ENCODE data around the gene ARHGAP4. TPM values are rescaled to one million over a fixed set of nuclear protein-coding genes. Genes with fewer than 3 reads are reported as not detected.

The ARHGAP4 gene
- total RNA-seq, 6 donors from 2014 or later = 33.4 to 353 (median 82.6) TPM

GRCh38 chrX:153908219-153908860 is 17.7 kb downstream of the ARHGAP4 start:
- peaks cover 0 to 30% (median 3%) of the 10 kb centered on the region in 4 donors for H3K36me3 ChIP-seq
- H3K27me3 ChIP-seq = no peaks in the 10 kb centered on the region
- 92 to 94% methylated on average over 7 to 23 of the region's 23 CpGs for WGBS, 2 donors
- DNase-seq (no peak), ATAC-seq (ENCODE audit: low FRiP score in 2 of 2) (no peak)
- peaks cover 0 to 20% (median 10%) of the 10 kb centered on the region in 4 donors for H3K4me1 ChIP-seq
- TF ChIP-seq POLR2AphosphoS5 (IDR thresholded peaks at IDR 0.05) (no peak), POLR2A (IDR thresholded peaks at IDR 0.05) (no peak), CTCF (IDR thresholded peaks at IDR 0.05) (no peak), EP300 (IDR thresholded peaks at IDR 0.05) (no peak)
- no peak overlapping the region for H3K4me3 ChIP-seq
- no peak overlapping the region for H3K27ac ChIP-seq
- no peaks in the 10 kb centered on the region for H3K9me3 ChIP-seq

GRCh38 chrX:153907456-153907855 is 18.6 kb downstream of the ARHGAP4 start:
- no peak overlapping the region for H3K4me3 ChIP-seq
- peaks cover 0 to 25% (median 12%) of the 10 kb centered on the region in 4 donors for H3K4me1 ChIP-seq
- 73 to 97% methylated on average over 3 to 7 of the region's 12 CpGs for WGBS, 2 donors
- no peaks in the 10 kb centered on the region for H3K9me3 ChIP-seq
- DNase-seq (peak in 1 of 2 donors; percentile 44), ATAC-seq (ENCODE audit: low FRiP score in 2 of 2) (no peak)
- no peak overlapping the region for H3K27ac ChIP-seq
- peaks cover 0 to 21% (median 3%) of the 10 kb centered on the region in 4 donors for H3K36me3 ChIP-seq
- TF ChIP-seq POLR2A (IDR thresholded peaks at IDR 0.05) (no peak), CTCF (IDR thresholded peaks at IDR 0.05) (no peak), POLR2AphosphoS5 (IDR thresholded peaks at IDR 0.05) (no peak), EP300 (IDR thresholded peaks at IDR 0.05) (no peak)
- H3K27me3 ChIP-seq = no peaks in the 10 kb centered on the region

- Histone ChIP-seq H3K4me3 (no peak overlapping the region), H3K27ac (no peak overlapping the region), H3K27me3 (no peaks in the 10 kb centered on the region), H3K9me3 (no peaks in the 10 kb centered on the region), H3K36me3 (peaks cover 0 to 17% (median 3%) of the 10 kb centered on the region in 4 donors), H3K4me1 (peaks cover 0 to 25% (median 12%) of the 10 kb centered on the region in 4 donors)
- DNase-seq (peak in 1 of 2 donors; percentile 54), ATAC-seq (ENCODE audit: low FRiP score in 2 of 2) (no peak)
- 72% methylated on average over 26 of the region's 27 CpGs; no CpG with 5 or more reads in 1 of the 2 donors for WGBS, 2 donors
- TF ChIP-seq CTCF (IDR thresholded peaks at IDR 0.05) (no peak), EP300 (IDR thresholded peaks at IDR 0.05) (no peak), POLR2A (IDR thresholded peaks at IDR 0.05) (no peak), POLR2AphosphoS5 (IDR thresholded peaks at IDR 0.05) (no peak)
These were observed 19.7 kb downstream of the ARHGAP4 start for GRCh38 chrX:153906126-153906917.

GRCh38 chrX:153905481-153906095 is 20.5 kb downstream of the ARHGAP4 start:
- Histone ChIP-seq H3K36me3 (peaks cover 0 to 16% (median 3%) of the 10 kb centered on the region in 4 donors), H3K4me1 (peaks cover 3 to 32% (median 15%) of the 10 kb centered on the region in 4 donors), H3K27me3 (no peaks in the 10 kb centered on the region), H3K9me3 (no peaks in the 10 kb centered on the region), H3K4me3 (no peak overlapping the region), H3K27ac (peak overlapping the region in 1 of 4 donors; percentile 11)
- TF ChIP-seq EP300 (IDR thresholded peaks at IDR 0.05) (no peak), POLR2AphosphoS5 (IDR thresholded peaks at IDR 0.05) (no peak), POLR2A (IDR thresholded peaks at IDR 0.05) (no peak), CTCF (IDR thresholded peaks at IDR 0.05) (no peak)
- WGBS, 2 donors = 90% methylated on average over 27 of the region's 32 CpGs; no CpG with 5 or more reads in 1 of the 2 donors
- ATAC-seq (ENCODE audit: low FRiP score in 2 of 2) (no peak), DNase-seq (peak in 1 of 2 donors; percentile 59)

All from upper lobe of left lung (tissue), 6 donors.